Stimulated activated effector memory CD8-positive, alpha-beta T cell treated with anti-CD3 and anti-CD28 coated beads, Interleukin-12 subunit alpha, Interleukin-12 subunit beta, amount 100 ng/mL, for 72 hours (primary cell): Measurements from ENCODE around the gene LTO1.
A peak's percentile ranks its signal among the peaks of the same experiment; 100 is the strongest.
"Not testable (repeated sequence)": the region's sequence is repeated elsewhere in the genome, so short reads cannot be mapped to it uniquely, and the experiment has no call there.

ENCODE experiments used
- ATAC-seq: fragments of 150-1000 bp; cut with Tn5 transposase; 2 replicates; pipeline ENCODE4 v1.10.0; 2021
- DNase-seq, 2 donors: peaks; one replicate each; pipeline ENCODE4 v3.0.0; 2021 to 2022; ENCODE audit warnings: low spot score in 2 of 2
- H3K27ac Mint-ChIP-seq: one replicate; pipeline ENCODE4 v1.8.0; 2022; ENCODE audit warnings: mild to moderate bottlenecking, mixed read lengths
- H3K36me3 Mint-ChIP-seq: one replicate; pipeline ENCODE4 v1.8.0; 2022; ENCODE audit warnings: mild to moderate bottlenecking, mixed read lengths
- H3K4me1 Mint-ChIP-seq: one replicate; pipeline ENCODE4 v1.8.0; 2022; ENCODE audit warnings: mixed read lengths
- H3K4me3 Mint-ChIP-seq: one replicate; pipeline ENCODE4 v1.8.0; 2022; ENCODE audit warnings: mild to moderate bottlenecking, mixed read lengths
- H3K9me3 Mint-ChIP-seq: one replicate; pipeline ENCODE4 v1.8.0; 2022; ENCODE audit warnings: mixed read lengths

LTO1 gene

GRCh38 chr11:69704508-69705253, 29.5 kb upstream of the LTO1 start:
- DNase-seq (no peak), ATAC-seq (no peak)
- H3K4me1 Mint-ChIP-seq, result peaks cover 11% of the 10 kb centered on the region
- H3K27ac Mint-ChIP-seq, result no peak overlapping the region
- H3K36me3 Mint-ChIP-seq, result no peaks in the 10 kb centered on the region
- peak overlapping the region; percentile 26 for H3K4me3 Mint-ChIP-seq
- no peaks in the 10 kb centered on the region for H3K9me3 Mint-ChIP-seq

- H3K36me3 Mint-ChIP-seq, result no peaks in the 10 kb centered on the region
Observed at GRCh38 chr11:69703768-69704507, 28.8 kb upstream of the LTO1 start, which contains the start of gene FGF19. TSS of gene FGF19 (minus strand) at chr11:69704022. CDS start at chr11:69703876, 146 bp downstream.

GRCh38 chr11:69703453-69703767, 28.3 kb upstream of the LTO1 start:
- Mint-ChIP-seq H3K27ac (no peak overlapping the region), H3K4me1 (peaks cover 11% of the 10 kb centered on the region), H3K4me3 (no peak overlapping the region), H3K9me3 (no peaks in the 10 kb centered on the region), H3K36me3 (no peaks in the 10 kb centered on the region)
- ATAC-seq, result no peak
- DNase-seq, result no peak

More at GRCh38 chr11:69703768-69704507, 28.8 kb upstream of the LTO1 start, which contains the start of gene FGF19:
- Mint-ChIP-seq H3K27ac (no peak within 1 kb of the TSS), H3K4me3 (peak within 1 kb of the TSS; percentile 26), H3K9me3 (no peaks in the 10 kb centered on the region), H3K4me1 (peaks cover 11% of the 10 kb centered on the region)
- ATAC-seq (no peak), DNase-seq (no peak)

GRCh38 chr11:69702769-69703452, 27.8 kb upstream of the LTO1 start:
- Mint-ChIP-seq H3K4me3 (no peak overlapping the region), H3K4me1 (peaks cover 11% of the 10 kb centered on the region), H3K27ac (no peak overlapping the region), H3K9me3 (no peaks in the 10 kb centered on the region), H3K36me3 (no peaks in the 10 kb centered on the region)
- ATAC-seq (no peak), DNase-seq (no peak)

- Mint-ChIP-seq H3K9me3 (no peaks in the 10 kb centered on the region), H3K4me3 (no peak overlapping the region), H3K36me3 (no peaks in the 10 kb centered on the region), H3K4me1 (peaks cover 11% of the 10 kb centered on the region), H3K27ac (no peak overlapping the region)
- no peak for ATAC-seq
- DNase-seq, result no peak
Observed at GRCh38 chr11:69702239-69702691, 27.1 kb upstream of the LTO1 start.

GRCh38 chr11:69700278-69701140, 25.4 kb upstream of the LTO1 start:
- H3K4me1 Mint-ChIP-seq, result peaks cover 4% of the 10 kb centered on the region
- no peak overlapping the region for H3K4me3 Mint-ChIP-seq
- H3K9me3 Mint-ChIP-seq, result no peaks in the 10 kb centered on the region
- ATAC-seq (no peak), DNase-seq (no peak)
- H3K36me3 Mint-ChIP-seq, result no peaks in the 10 kb centered on the region
- no peak overlapping the region for H3K27ac Mint-ChIP-seq

- no peak overlapping the region for H3K27ac Mint-ChIP-seq
- no peak overlapping the region for H3K4me3 Mint-ChIP-seq
- DNase-seq (no peak), ATAC-seq (no peak)
- H3K36me3 Mint-ChIP-seq, result no peaks in the 10 kb centered on the region
- H3K9me3 Mint-ChIP-seq, result no peaks in the 10 kb centered on the region
- no peaks in the 10 kb centered on the region for H3K4me1 Mint-ChIP-seq
Observed at GRCh38 chr11:69699213-69699612, 24.1 kb upstream of the LTO1 start.

- no peaks in the 10 kb centered on the region for H3K9me3 Mint-ChIP-seq
- H3K4me3 Mint-ChIP-seq, result no peak overlapping the region
- ATAC-seq (no peak), DNase-seq (no peak)
- H3K36me3 Mint-ChIP-seq, result no peaks in the 10 kb centered on the region
- H3K27ac Mint-ChIP-seq, result no peak overlapping the region
- H3K4me1 Mint-ChIP-seq, result no peaks in the 10 kb centered on the region
Observed at GRCh38 chr11:69698362-69698761, 23.2 kb upstream of the LTO1 start.

- no peaks in the 10 kb centered on the region for H3K4me1 Mint-ChIP-seq
- no peaks in the 10 kb centered on the region for H3K36me3 Mint-ChIP-seq
- no peaks in the 10 kb centered on the region for H3K9me3 Mint-ChIP-seq
- H3K27ac Mint-ChIP-seq, result no peak overlapping the region
- DNase-seq, result no peak
- no peak for ATAC-seq
- H3K4me3 Mint-ChIP-seq, result no peak overlapping the region
Observed at GRCh38 chr11:69697861-69698260, 22.7 kb upstream of the LTO1 start.

GRCh38 chr11:69697469-69697843, 22.3 kb upstream of the LTO1 start:
- no peaks in the 10 kb centered on the region for H3K36me3 Mint-ChIP-seq
- no peak overlapping the region for H3K27ac Mint-ChIP-seq
- no peak overlapping the region for H3K4me3 Mint-ChIP-seq
- DNase-seq, result no peak
- H3K4me1 Mint-ChIP-seq, result no peaks in the 10 kb centered on the region
- ATAC-seq, result no peak
- H3K9me3 Mint-ChIP-seq, result no peaks in the 10 kb centered on the region

GRCh38 chr11:69696749-69697468, 21.8 kb upstream of the LTO1 start:
- Mint-ChIP-seq H3K36me3 (no peaks in the 10 kb centered on the region), H3K4me3 (no peak overlapping the region), H3K27ac (no peak overlapping the region), H3K4me1 (no peaks in the 10 kb centered on the region), H3K9me3 (no peaks in the 10 kb centered on the region)
- DNase-seq (no peak), ATAC-seq (no peak)

- not testable (repeated sequence) for H3K4me1 Mint-ChIP-seq, H3K36me3 Mint-ChIP-seq, H3K9me3 Mint-ChIP-seq, DNase-seq, ATAC-seq, H3K4me3 Mint-ChIP-seq, H3K27ac Mint-ChIP-seq
Observed at GRCh38 chr11:69695995-69696394, 20.8 kb upstream of the LTO1 start.

GRCh38 chr11:69695581-69695980, 20.4 kb upstream of the LTO1 start:
- Mint-ChIP-seq H3K4me1 (no peaks in the 10 kb centered on the region), H3K9me3 (no peaks in the 10 kb centered on the region), H3K27ac (no peak overlapping the region), H3K4me3 (no peak overlapping the region), H3K36me3 (no peaks in the 10 kb centered on the region)
- DNase-seq (no peak), ATAC-seq (no peak)

- ATAC-seq, result no peak
- DNase-seq, result no peak
Observed at GRCh38 chr11:69694781-69695180, 19.6 kb upstream of the LTO1 start.

More at GRCh38 chr11:69694781-69695180, 19.6 kb upstream of the LTO1 start:
- no peak overlapping the region for H3K27ac Mint-ChIP-seq
- no peaks in the 10 kb centered on the region for H3K36me3 Mint-ChIP-seq
- no peaks in the 10 kb centered on the region for H3K4me1 Mint-ChIP-seq
- H3K4me3 Mint-ChIP-seq, result no peak overlapping the region
- H3K9me3 Mint-ChIP-seq, result no peaks in the 10 kb centered on the region
